Activated naive CD8-positive, alpha-beta T cell treated with anti-CD3 and anti-CD28 coated beads, Interleukin-2, amount 50 U/mL, for 16 hours (primary cell): ENCODE measurements around the gene KCNAB2.

Source experiments
- DNase-seq: peaks from one replicate; pipeline ENCODE4 v3.0.0-alpha.2; 2020; ENCODE audit warnings: low read depth, low spot score

The KCNAB2 gene

DNA sequence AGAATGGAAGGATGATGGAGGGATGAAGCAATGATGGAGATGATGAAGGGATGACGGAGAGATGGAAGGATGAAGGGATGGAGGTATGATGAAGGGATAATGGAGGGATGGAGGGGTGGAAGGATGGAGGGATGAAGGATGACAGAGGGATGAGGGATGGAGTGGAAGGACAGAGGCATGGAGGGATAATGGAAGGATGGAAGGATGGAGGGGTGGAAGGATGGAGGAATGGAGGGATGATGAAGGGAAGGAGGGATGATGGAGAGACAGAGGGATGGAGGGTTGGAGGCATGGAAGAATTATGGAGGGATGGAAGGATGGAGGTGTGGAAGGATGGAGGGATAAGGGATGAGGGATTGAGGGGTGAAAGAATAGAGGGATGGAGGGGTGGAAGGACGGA lies 62.8 kb downstream of the KCNAB2 start:
- no peak for DNase-seq

- DNase-seq: no peak
Observed at GRCh38 chr1:6108937-6109614, 63.4 kb downstream of the KCNAB2 start.

GRCh38 chr1:6109688-6110087 lies 64.0 kb downstream of the KCNAB2 start:
- DNase-seq: no peak

DNA sequence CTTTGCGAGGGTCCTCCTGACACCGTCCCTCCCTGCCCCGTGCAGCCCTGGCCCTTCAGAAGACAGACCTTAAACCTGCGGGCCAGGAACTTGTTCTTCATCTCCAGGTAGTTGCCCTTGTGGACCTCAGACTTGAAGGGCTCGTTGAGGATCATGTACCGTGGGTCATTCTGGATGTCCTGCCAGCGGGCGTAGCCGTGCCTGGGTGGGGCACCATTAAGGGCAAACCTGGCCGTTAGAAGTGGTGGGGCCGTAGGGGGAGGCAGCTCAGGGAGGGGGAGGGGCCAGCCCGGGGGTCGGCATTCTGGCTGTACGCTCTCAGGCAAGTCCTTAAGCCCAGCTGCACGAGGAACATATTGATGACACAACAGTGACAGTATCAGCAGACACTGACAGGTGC lies 64.6 kb downstream of the KCNAB2 start:
- DNase-seq: no peak

GRCh38 chr1:6111571-6111970 lies 65.9 kb downstream of the KCNAB2 start:
- no peak for DNase-seq

- no peak for DNase-seq
Observed at GRCh38 chr1:6111991-6112689, 66.5 kb downstream of the KCNAB2 start.

GRCh38 chr1:6112690-6113005 lies 67.0 kb downstream of the KCNAB2 start:
- no peak for DNase-seq

DNA sequence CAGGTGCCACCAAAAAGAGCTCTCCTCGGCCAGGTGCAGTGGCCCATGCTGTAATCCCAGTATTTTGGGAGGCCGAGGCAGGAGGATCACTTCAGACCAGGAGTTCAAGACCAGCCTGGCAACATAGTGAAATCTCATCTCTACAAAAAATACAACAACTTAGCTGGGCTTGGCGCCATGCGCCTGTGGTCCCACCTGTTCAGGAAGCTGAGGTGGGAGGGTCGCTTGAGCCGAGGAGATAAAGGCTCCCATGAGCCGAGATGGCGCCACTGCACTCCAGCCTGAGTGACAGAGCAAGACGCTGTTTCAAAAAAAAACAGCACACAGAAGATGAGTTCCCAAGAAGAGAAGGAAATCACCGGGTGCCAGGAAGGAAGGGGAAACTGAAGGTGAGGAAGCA lies 67.4 kb downstream of the KCNAB2 start:
- no peak for DNase-seq

- DNase-seq: no peak
Observed at GRCh38 chr1:6113745-6114144, 68.1 kb downstream of the KCNAB2 start.

GRCh38 chr1:6116137-6116536 lies 70.4 kb downstream of the KCNAB2 start:
- DNase-seq: no peak

GRCh38 chr1:6117064-6117463 lies 71.4 kb downstream of the KCNAB2 start:
- no peak for DNase-seq

DNA sequence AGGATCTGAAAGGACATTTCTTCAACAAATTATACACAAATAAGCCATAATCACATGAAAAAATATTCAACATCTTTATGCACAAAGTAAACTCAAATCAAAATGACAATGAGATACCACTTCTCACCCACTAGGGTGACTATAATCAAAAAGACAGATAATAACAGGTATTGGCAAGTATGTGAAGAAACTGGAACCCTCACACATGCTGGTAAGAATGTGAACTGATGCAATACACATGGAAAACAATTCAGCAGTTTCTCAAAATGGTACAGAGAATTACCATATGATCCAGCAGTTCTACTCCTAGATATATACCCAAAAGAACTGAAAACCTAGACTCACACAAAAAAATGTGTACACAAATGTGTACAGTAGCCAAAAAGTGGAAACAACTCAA lies 71.9 kb downstream of the KCNAB2 start:
- no peak for DNase-seq

GRCh38 chr1:6118415-6118814 lies 72.7 kb downstream of the KCNAB2 start:
- DNase-seq: no peak

GRCh38 chr1:6121021-6121421 lies 75.3 kb downstream of the KCNAB2 start:
- no peak for DNase-seq

GRCh38 chr1:6121651-6122370 lies 76.1 kb downstream of the KCNAB2 start:
- no peak for DNase-seq

DNA sequence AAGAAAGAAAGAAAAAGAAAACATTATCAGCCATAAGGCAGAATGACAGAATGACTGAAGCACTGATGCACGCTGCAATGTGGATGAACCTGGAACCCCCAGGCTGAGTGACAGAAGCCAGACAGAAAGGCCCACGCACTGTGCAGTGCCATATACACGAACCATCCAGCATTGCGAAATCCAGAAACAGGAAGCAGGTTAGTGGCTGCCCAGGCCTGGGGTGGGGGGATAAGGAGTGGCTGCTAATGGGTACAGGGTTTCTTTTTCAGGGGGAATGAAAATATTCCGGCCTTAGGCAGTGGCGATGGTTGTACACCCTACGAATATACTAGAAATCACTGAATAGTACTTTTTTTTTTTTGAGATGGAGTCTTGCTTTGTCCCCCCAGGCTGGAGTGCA lies 77.4 kb downstream of the KCNAB2 start:
- DNase-seq: no peak

DNA sequence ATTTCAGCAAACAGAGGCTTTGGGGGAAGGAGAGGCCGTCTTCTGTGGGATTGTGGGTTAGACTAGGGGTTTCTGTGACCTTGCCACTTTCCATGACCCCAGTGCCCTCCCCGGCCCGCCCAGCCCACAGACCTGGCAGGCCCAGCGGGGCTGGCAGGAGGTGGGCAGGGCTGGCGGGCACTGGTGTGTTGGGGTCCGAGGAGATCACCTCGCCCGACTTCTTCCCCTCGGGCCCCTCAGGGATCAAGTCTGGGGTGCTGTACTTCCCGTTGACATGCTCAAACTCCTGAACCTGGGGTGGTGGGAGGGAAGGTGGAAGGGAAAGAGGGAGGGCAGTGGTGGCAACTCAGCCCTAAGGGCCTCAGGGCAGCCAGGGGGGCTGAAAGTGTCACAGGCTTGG lies 78.1 kb downstream of the KCNAB2 start:
- no peak for DNase-seq

DNA sequence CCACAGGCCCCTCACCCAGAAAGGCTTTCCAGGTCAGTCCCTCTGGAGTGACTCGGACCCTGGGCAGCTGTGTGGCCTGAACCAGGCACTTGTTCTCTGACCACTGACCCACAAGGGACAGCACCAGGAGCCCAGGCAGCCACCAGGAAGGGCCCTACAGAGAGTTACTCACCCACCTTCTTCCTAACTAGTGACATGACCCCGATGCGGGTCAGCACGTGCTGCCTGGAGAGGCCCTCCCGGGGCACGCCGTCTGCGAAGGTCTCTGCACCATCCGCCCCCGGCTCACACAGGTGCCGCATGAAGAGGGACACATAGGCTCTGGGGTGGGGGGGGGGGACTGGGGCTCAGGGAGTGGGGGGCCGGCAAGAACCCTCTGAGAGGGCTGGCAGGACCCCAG lies 78.7 kb downstream of the KCNAB2 start:
- no peak for DNase-seq

- DNase-seq: no peak
Observed at GRCh38 chr1:6124746-6125365, 79.2 kb downstream of the KCNAB2 start.

DNA sequence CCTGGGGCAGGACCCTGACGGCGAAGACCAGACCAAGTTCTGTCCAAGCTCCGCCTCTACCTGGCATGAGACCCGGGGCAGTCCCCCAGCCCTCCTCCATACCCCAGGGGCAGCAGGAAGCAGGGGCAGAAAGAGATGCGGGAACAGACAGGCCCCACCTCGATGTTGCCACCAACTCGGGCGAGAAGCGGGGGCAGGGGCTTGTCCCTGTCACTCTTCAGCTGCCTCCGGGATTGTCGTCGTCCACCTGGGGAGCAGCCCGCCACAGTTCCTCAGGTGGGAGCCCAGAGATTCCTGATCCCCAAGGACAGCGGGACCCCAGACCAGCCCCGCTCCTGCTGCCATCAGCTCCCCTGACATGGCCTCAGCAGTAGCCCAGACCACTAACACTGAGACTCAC lies 79.7 kb downstream of the KCNAB2 start:
- DNase-seq: no peak

DNA sequence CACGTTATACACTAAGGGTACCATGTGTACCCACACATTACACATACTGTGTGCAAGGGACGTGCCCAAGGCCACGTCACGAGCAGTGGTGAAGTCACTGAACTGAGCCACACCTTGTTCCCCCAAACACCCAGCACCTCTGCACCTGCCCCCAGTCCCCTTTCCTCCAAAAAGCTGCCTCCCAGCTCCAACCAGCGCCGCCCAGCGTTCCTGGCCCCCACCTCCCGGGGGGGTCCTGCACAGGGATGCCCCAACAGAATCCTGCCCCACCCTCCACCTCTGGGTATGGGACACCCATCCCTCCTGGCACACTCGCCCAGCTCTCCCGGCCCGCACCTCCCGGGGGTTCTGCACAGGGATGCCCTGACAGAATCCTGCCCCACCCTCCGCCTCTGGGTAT lies 80.3 kb downstream of the KCNAB2 start:
- no peak for DNase-seq

GRCh38 chr1:6126521-6127067 lies 80.9 kb downstream of the KCNAB2 start:
- DNase-seq: no peak
